HUDEP-2 (cell line): ENCODE measurements around the gene RAB13.
A peak's percentile ranks its signal among the peaks of the same experiment; 100 is the strongest.
"Not testable (repeated sequence)": the region's sequence is repeated elsewhere in the genome, so short reads cannot be mapped to it uniquely, and the experiment has no call there.

Experiments
- DNase-seq, 76 experiments: peaks; one replicate each; lab custom pipeline; 2025; ENCODE audit not compliant: unreplicated experiment in 76 of 76; lab: John Stamatoyannopoulos, UW

RAB13 gene

DNA sequence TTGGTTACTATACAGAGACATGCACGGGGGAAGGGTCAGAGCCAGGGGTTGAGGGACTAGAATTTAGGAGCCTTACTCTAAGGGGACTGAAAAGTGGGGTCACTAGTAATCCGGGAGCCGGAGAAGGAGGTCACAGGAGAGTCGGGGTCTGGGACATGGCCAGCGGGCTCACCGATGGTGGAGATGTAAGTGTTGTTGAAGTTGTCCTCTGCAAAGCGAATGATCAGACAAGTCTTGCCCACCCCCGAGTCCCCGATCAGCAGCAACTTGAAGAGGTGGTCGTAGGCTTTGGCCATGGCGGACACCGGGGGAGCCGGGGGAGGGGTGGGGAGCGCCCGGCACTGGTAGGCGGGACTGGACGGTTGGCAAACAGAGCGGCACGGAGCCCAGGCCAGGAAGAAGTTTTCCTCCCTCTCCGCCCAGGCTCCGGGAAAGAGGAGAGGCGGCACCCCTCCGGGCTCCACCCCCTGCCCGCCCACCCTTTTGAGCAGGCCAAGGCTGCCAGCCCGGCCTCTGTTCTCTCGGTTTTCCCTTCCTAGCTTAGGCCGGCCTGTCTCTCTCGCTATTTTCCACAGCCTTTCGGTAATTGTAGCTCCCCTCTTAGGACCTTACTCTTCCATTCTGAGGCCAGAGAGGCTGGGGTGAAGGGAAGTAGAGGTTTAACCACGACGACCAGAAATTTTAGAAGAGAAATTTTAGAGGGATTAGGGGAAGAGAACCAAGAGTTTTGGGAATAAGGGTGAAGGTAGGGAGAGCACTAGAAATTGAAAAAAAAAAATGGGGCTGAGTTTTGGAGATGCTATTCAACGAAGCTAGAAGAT is at the start of gene RAB13:
RAB13 (minus strand) TSS at position 399 of the 821 bp plus-strand sequence; CDS start at position 296, 103 bp downstream.
- peak in 69 of 76 experiments; percentile 12 to 81 (median 60) for DNase-seq

DNA sequence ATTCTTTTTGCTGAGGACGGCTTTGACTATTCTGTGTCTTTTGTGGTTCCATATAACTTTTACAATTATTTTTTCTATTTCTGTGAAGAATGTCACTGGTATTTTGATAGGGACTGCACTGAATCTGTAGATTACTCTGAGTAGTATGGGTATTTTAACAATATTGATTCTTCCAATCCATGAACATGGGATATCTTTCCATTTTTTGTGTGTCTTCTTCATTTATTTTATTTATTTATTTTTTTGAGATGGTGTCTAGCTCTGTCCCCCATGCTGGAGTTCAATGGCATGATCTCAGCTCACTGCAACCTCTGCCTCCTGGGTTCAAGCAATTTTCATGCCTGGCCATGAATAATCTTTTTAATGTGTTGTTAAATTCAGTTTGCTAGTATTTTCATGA is 47.6 kb upstream of the RAB13 start:
- DNase-seq = not testable (repeated sequence)

DNA sequence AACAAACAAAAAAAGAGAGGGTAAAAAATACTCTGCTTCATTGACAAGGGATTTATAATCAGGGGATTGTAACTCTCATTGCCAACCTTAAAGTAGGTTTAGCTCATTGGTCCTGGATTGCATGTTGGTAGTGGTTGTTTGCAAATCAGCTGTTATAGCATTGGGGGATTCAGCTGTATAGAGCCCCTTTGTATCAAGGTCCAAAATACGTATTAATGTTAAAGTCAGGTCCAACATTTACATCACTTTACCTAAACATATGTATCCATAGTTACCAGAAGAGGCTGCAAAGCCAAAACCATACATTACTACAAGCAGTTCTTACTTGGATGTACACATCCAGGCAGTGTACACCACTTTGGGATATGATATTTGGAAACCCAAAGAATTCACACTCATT is 33.8 kb upstream of the RAB13 start:
- DNase-seq = no peak

DNA sequence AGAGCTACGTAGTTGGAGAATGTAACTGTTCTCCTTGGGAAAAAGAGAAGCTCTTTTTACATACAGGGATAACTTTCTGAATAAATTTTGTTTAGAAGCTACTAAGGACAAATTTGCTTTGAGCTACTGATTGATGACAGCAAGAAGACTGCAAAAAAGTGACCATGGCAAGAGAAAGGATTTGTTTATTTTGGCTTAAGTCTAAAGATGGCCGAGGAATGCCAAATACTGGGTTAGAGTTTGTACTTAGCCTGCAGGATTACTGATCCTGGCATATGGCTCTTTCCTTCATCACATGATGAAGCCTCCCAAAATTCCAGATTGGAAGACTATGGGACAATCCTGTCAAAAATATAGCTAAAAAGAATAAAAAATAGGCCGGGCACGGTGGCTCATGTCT is 33.1 kb upstream of the RAB13 start:
- DNase-seq = no peak

DNA sequence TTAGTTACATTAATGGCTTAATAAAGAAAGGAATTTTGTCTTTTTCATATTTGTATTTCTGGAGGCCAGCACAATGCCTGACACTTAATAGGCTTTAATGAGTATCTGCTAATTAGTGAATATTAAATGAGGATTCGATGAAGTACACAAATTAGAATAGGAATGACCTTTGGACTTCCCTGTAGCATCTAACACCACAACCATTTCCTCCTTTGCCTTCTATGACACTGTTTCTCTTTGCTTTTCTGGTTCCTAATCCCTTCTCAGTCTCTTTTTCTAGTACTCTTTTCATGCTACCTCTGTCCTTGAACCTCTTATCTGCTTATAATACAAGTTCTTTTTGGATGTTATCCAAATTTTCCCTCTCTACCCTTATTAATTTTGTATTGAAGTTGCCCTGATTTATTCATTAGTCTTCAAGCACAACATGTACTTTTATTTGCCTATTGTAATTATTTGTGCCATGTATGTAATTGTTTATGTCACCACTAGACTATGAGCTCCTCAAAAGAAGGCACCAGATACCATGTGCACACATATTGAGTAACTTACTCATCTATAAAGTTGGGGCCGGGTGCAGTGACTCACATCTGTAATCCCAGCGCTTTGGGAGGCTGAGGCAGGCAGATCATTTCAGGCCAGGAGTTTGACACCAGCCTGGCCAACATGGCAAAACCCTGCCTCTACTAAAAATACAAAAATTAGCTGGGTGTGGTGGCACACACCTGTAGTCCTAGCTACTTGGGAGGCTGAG is 28.2 kb upstream of the RAB13 start:
- DNase-seq = no peak

DNA sequence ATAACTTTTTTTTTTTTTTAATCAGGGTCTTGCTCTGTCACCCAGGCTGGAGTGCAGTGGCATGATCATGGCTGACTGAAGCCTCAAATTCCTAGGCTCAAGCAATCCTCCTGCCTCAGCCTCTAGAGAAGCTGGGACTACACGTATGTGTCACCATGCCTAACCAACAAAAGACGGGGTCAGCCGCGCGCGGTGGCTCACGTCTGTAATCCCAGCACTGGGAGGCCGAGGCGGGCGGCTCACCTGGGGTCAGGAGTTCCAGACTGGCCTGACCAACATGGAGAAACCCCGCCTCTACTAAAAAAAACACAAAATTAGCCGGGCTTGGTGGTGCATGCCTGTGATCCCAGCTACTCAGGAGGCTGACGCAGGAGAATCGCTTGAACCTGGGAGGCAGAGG is 26.4 kb upstream of the RAB13 start:
- not testable (repeated sequence) for DNase-seq

DNA sequence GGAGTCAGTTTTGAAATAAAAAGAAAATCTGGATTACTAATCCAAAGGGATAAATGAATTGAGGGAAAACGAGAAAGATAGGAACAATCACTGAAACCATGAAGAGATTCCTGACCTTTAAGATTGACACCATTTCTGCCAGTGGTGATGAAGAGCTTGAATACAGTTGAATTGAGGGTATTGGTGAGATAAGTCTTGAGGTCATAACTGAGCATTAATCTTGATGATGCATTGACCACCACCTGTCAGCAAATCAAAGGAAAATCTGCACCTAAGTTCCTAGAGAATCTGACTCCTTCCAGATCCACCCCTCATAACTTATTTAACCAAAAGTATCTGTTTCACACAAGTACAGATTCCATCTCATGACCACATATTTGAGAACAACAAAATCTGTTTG is 26.0 kb upstream of the RAB13 start:
- DNase-seq = no peak

DNA sequence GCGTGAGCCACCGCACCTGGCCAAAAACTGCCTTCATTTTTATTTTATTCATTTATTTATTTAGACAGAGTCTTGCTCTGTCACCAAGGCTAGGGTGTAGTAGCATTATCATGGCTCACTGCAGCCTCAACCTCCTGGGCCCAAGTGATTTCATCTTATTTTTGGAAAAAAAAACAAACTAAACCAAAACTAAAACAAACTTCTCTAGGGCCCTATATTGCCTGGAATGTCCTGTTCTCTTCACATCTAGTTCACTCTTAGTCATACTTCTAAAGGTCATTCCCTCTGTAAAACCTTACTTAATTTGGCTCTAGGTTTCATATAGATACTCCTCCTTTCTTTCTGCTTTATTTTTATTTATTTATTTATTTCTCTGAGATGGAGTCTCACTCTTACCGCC is 20.0 kb upstream of the RAB13 start:
- no peak for DNase-seq

DNA sequence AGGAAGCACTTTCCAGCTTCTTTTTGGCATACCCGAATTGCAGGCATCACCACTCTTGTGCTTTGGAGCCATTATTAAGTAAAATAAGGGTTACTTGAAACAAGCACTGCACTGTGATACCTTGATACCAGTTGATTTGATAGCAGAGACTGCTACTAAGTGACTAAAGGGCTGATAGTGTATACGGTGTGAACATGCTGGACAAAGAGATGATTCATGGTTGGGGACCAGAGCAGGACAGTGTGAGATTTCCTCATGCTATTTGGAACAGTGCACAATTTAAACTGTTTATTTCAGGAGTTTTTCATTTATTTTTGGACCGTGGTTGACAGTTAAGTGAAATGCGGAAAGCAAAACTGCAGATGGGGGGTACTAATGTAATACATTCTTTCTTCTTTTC is 14.3 kb upstream of the RAB13 start:
- no peak for DNase-seq

DNA sequence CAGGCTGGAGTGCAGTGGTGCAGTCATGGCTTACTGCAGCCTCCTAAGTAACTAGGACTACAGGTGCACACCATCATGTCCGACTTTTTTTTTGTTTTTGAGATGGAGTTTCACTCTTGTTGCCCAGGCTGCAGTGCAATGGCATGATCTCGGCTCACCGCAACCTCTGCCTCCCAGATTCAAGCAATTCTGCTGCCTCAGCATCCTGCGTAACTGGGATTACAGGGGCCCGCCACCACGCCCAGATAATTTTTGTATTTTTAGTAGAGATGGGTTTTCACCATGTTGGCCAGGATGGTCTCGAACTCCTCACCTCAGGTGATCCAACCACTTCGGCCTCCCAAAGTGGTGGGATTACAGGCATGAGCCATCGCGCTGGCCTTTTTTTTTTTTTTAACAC is 10.7 kb upstream of the RAB13 start:
- DNase-seq = not testable (repeated sequence)

DNA sequence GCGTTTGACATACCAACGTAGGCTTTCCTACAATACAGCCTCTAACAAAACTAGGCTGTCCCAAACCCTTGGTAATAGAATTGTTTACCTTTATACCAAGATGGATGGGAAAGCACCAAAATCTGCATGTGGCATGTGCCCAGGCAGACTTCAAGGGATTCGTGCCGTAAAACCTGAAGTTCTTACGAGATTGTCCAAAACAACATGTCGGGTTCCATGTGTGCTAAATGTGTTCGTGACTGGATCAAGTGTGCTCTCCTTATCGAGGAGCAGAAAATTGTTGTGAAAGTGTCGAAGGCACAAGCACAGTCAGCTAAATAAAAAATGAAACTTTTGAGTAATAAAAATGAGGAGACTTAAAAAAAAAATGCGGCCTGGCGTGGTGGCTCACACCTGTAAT is 9.5 kb upstream of the RAB13 start:
- DNase-seq = no peak

DNA sequence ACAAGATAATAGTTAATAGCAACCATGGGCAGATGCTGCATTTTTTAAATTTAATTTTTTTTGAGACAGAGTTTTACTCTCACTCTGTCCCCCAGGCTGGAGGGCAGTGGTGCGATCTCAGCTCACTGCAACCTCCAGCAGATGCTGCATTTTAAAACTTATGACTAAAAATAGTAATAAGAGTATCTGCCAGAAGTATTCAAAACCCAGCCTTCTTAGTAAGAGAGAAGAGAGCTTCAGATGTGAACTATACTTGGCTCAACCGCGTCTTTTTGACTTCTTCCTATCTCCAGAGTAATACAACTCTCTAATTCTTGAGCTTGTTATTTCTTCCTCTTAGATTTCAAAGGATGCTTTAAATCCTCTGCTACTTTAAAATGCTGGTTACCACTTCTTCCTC is 9.1 kb upstream of the RAB13 start:
- no peak for DNase-seq

DNA sequence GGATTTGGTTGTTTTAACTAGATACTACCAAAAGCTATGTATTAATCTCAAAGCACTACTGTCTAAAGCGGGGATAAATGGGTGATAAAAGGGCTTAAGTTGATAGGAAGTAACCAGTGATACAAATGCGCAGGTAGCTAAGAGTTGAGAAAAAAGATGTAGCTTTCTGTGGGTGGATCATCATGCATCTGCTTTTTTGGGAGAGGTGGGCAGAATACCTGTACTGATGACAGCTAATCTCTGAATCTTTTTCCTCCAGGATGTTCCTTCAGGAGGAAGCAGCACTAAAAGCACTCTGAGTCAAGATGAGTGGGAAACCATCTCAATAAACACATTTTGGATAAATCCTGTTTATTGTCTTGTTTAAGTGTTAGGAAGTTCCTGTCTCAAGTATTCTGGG is 5.7 kb upstream of the RAB13 start:
- no peak for DNase-seq

DNA sequence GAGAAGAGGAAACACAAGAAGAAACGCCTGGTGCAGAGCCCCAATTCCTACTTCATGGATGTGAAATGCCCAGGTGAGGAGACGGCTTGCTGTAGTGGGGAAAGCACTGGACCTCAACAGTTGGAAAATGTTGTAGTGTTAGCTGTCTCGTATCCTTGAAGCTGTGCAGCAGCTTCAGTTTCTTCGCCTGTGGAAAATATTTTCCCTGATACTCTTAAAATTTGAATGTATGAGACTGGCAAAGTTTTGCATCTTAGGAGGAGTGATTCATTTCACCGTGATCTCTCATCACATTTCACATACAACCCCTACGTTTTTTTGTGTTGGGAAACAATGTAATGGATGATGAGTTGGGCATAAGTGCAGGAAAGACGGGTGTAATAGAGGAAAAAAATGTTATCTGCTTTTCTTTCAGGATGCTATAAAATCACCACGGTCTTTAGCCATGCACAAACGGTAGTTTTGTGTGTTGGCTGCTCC is 5.1 kb upstream of the RAB13 start:
- no peak for DNase-seq

DNA sequence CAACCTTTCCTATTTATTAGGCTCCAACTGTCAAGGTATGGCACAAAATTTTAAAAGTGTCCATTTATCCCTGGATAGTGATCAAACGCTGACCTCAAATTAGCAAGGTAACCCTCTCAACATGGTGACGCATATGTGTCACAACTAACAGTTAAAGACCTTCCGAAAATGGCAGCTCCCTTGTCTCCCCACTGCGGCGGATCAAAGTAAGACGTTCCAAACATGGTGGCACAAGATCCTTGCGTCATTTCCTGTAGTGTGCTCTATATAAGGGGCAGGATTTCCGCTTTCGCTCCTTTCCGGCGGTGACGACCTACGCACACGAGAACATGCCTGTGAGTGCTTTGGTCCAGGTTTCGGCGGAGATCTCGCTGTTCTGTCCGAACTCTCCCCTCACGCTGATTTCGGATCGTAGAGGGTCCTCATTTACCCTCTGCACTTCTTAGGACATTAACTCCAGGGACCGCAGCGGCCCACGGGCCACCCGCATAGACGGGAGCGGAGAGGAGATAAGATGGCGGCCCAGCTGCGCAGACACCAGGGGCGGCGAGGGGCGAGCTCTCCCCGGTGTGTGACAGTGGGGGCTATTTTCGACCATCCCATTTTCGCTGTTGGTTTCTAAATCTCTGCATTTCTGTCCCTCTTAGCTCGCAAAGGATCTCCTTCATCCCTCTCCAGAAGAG is 4.5 kb upstream of the RAB13 start, which contains the start of gene RPS27:
RPS27 (plus strand) TSS at position 295 of the 683 bp plus-strand sequence; CDS start at position 330, 35 bp downstream.
- peak in 75 of 76 experiments; percentile 18 to 95 (median 86) for DNase-seq

DNA sequence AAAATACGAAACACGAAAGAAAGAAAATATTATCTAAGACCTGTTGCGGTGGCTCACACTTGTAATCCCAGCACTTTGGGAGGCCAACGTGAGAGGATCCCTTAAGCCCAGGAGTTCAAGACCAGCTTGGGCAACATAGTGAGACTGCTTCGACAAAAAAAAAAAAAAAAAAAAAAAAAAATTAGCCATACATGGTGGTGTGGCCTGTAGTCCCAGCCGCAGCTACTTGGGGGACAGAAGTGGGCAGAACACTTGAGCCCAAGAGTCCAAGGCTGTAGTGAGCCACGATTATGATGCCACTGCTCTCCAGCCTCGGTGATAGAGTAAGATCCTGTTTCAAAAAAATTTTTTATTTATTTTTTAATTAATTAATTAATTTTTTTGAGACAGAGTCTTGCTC is 1.5 kb upstream of the RAB13 start:
- no peak for DNase-seq

DNA sequence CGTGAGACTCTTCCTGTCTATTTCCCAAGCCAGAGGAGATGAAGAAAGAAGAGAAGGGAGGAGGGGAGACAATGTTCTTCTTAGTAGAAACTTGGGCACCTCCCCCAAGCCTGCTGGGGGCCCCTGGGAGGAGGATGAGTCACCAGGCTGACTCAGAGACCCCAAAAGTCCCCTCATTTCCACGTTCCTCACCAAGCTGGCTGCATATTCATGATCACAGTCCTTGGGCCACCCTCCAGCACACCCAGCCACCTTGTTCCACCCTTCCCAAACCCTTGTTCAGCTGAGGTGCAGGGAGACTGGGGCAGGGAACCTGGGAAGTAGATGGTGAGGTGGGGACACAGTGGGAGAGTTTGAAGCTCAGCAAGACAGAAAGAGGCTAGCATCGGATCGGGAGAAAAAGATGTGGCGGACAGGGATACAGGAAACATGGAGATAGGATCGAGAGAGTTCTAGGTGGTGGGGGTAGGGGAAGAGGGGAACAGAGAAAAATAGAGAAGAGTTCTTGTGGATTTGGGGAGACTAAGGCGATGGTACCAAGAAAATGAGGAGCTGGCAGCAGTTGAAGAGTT is 712 bp downstream of the RAB13 start:
- DNase-seq = peak in 1 of 76 experiments; percentile 21

DNA sequence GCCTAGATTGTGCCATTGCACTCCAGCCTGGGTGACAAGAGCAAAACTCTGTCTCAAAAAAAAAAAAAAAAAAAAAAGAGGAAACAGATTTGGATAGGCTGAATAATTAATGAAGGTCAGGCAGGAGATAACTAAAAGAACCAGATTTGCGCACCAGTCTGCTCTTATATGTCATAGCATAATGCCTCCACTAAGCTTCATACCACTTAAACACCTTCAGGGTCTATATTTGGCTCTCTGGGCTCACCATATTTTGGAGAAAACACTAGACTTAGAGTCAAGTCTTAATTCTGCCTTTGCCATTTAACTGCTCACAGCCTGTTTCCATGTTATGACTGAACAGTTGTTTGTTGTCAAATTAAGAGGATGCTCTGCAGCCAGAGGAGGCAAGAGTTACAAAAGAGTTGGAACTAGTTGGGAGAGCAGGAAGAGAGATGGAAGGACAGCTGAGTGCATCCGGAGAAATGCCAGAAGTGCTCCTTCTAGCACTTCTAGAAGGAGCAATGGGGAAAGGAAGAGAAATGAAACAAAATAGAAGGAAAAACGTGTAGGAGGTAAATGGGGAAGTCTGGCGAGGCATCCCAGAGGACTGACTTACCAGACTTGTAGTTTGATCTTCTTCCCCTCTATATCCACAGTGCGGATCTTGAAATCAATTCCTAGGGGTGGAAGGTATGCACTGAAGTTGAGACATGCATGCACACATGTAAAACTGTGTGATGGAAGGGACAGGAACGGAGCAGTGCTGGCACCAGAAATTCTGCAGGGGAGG is 1.8 kb downstream of the RAB13 start:
- no peak for DNase-seq

DNA sequence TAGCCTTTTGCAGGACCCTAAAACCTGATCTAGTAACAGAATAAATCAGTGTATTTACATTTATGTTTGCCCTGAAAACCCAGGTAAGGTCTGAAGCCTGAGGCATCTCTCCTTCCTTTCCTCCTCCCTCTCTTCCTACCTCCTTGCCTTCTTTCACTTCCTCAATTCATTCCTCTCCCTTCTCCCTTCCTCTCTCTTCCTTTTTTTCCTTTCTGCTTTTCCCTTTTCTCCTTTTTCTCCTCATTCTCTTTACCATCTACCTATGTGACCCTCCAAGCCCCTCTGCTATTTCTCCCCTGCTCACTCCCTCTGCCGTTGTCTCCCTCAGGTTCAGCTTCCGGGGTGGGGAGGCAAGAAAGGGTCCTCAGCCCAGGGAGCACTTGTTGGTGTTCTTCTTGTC is 4.4 kb downstream of the RAB13 start:
- DNase-seq = not testable (repeated sequence)

DNA sequence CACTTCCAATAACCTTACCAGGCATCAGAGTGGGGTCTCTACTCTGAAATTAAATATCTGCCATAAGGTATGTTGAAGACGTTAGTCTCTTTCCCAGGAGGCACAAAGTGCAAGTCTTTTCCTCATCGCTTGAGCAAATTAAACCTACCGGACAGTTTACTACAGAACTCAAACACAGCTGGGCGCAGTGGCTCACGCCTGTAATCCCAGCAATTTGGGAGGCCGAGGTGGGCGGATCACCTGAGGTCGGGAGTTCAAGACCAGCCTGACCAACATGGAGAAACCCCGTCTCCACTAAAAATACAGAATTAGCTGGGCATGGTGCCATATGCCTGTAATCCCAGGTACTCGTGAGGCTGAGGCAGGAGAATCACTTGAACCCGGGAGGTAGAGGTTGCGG is 7.0 kb downstream of the RAB13 start:
- not testable (repeated sequence) for DNase-seq
